Measurements from ENCODE around the gene KIFAP3. TPM values are rescaled to one million over a fixed set of nuclear protein-coding genes. Genes with fewer than 3 reads are reported as not detected.

Gene KIFAP3
- total RNA-seq, 1 experiment from 2014 or later: 53.0 TPM

DNA sequence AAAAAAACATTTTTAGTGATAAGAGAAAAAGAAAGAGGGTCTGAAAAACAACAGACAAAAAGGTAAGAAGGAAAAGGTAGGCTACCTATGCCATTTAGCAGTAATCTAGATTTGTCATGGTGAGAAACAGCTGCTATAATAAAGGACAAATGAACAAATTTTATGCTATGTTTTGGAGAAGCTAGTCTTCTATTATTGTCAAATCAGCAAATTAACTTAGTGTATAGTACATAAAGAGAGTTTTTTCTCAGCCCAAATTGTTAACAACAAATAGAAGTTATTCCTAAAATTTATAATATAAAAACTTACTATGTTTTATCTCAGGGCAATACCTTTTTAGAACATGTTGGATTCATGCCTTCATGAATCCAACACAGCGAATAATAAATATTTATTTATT is 88.7 kb downstream of the KIFAP3 start:
- no peak for DNase-seq (ENCODE audit: low read depth)

- DNase-seq (ENCODE audit: low read depth): no peak
Observed at GRCh38 chr1:169974067-169974466, 100.4 kb downstream of the KIFAP3 start.

DNA sequence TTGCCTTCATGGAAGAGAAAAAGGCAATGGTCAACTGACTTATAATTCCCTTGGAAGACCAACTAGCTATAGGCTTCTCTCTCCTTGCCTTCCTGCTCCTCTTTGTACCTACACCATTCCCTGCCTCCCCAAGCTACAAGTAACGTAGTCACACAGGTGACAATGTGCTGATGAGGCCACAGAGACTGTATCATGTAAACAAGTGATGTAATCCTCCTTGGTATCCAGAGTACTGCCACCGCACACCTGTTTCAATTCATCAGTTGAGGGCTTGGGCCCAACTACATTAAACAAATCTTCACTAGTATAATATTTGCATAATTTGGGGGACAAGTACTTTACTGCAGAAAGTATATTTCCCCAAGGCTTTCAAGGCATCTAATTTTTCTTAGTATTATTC is 104.4 kb downstream of the KIFAP3 start:
- DNase-seq (ENCODE audit: low read depth): no peak

DNA sequence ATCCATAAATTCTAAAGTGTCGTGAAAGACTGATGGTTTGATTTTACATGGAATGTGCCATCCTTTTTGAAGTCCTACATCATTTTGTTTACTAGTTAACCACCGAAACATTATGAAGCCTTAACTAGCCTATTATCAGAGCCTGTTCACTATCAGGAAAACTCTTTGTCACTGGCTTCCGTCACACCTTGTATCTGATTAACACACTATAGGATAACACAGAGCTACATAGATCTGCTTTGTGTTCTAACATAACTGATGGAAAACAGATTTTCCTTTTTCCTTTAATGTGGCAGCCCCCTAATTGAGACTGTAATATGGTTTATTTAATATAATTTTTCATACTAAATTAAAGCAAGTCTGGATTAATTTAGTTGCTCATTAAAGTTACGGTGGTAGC is 106.3 kb downstream of the KIFAP3 start:
- no peak for DNase-seq (ENCODE audit: low read depth)

GRCh38 chr1:169964206-169964605 is 110.3 kb downstream of the KIFAP3 start:
- peak; percentile 23 for DNase-seq (ENCODE audit: low read depth)

DNA sequence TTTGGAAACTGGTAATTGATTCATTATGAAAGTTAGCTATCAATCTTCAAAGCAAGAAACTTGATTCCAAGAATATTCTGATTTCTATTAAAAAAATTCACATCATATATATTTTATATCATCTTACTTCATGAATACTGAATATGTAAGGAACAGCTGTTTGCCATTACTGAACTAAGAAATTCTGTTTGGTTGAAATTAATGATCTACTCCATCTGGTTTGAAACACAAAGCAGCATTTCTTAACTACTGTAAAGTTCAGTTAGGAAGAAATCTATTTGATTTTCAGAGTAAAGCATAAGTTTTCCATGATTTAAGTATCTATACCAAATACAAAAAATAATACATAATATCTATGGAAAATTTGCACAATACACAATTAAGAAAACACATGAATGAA is 114.8 kb downstream of the KIFAP3 start:
- no peak for DNase-seq (ENCODE audit: low read depth)

- no peak for DNase-seq (ENCODE audit: low read depth)
Observed at GRCh38 chr1:169958987-169959386, 115.5 kb downstream of the KIFAP3 start.

GRCh38 chr1:169957884-169958283 is 116.6 kb downstream of the KIFAP3 start:
- no peak for DNase-seq (ENCODE audit: low read depth)

- DNase-seq (ENCODE audit: low read depth): no peak
Observed at GRCh38 chr1:169951108-169951507, 123.4 kb downstream of the KIFAP3 start.

DNA sequence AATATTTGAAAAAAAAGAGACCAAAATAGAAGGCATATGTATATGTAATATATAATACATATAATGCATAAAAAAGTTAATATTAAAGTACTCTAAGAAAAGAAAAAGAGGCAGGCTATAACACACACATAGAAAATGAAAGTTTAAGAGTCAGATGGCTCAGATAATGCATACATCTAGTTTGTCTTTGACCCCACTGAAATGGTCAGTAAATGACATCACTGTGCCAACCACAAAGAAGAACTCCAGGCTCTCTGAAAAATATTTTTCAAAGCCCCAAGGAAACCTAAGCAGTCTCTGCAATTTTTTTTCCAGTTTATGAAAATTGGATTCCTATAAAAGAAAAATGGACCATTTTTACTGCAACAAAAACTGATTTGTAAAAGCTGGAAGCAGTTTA is 125.4 kb downstream of the KIFAP3 start:
- peak; percentile 54 for DNase-seq (ENCODE audit: low read depth)

GRCh38 chr1:169946206-169946605 is 128.3 kb downstream of the KIFAP3 start:
- no peak for DNase-seq (ENCODE audit: low read depth)

DNA sequence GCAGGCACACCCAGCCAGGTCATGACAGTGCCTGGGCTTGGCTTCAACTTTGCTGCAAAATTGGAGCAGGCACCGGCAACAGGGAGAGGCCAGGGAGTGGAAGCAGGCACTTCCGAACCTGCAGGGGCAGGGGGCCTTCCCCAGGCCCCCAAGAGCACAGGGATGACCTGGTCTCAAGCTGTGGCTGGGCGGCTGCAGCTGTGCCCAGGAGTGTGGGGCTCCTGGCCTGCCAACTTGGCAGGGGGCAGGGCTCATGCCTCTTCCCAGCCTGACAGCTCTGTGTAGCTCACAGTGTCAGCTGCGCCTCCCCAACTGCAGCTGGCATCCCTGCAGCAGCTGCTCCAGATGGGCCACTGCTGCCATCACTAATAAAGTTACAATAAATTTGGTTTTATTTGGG is 129.3 kb downstream of the KIFAP3 start:
- no peak for DNase-seq (ENCODE audit: low read depth)

- no peak for DNase-seq (ENCODE audit: low read depth)
Observed at GRCh38 chr1:169944621-169945020, 129.9 kb downstream of the KIFAP3 start.

DNA sequence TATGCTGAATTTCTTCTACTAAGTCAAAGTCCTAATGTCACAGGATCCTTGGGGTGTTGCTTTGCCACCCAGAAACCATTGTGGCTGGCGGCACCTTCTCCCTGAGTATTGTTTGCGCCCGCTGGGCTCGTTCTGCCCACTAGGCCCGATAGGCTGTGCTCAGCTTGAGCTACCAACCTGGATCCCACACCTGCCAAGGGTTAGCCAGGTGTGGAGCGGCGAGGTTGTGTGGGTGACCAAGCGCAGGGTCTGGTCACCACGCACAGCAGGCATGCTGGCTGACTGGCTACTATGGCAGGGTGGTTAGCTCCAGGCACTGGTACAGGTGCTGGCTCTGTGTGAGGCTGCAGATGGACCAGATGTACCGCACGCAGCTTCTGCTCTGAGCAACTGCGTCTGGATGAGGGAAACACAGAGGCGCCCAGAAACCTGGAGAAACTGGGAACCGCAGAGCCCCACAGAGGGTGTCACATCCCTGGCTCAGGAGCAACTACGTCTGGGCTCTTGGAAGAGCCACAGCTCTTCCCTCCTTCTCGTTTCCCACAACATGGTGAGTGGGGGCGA is 130.4 kb downstream of the KIFAP3 start:
- no peak for DNase-seq (ENCODE audit: low read depth)

- DNase-seq (ENCODE audit: low read depth): peak; percentile 58
Observed at GRCh38 chr1:169941982-169942830, 132.3 kb downstream of the KIFAP3 start.

GRCh38 chr1:169933984-169934725 is 140.3 kb downstream of the KIFAP3 start:
- peak; percentile 26 for DNase-seq (ENCODE audit: low read depth)

- DNase-seq (ENCODE audit: low read depth): no peak
Observed at GRCh38 chr1:169931795-169932231, 142.7 kb downstream of the KIFAP3 start.

DNA sequence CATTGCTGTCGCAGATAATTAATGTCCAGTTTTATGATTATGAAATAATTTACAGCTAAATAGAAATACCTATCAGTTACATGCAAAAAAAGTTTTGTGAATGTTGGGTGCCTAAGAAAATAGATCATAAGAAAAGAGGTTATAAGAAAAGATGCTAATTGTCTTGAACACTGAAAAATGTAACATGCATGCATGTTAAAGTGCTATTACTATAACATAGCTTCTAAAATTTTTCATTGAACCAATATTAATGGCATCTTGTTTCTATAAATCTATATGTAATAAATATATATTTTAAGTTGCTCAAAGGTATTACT is 145.3 kb downstream of the KIFAP3 start:
- DNase-seq (ENCODE audit: low read depth): no peak

- DNase-seq (ENCODE audit: low read depth): peak; percentile 52
Observed at GRCh38 chr1:169928438-169929209, 145.9 kb downstream of the KIFAP3 start.

GRCh38 chr1:169925505-169926482 is 148.7 kb downstream of the KIFAP3 start:
- peak; percentile 21 for DNase-seq (ENCODE audit: low read depth)

- DNase-seq (ENCODE audit: low read depth): no peak
Observed at GRCh38 chr1:169924829-169925228, 149.7 kb downstream of the KIFAP3 start.
